ENCODE results near the gene ABI3BP. TPM values are rescaled to one million over a fixed set of nuclear protein-coding genes. Genes with fewer than 3 reads are reported as not detected.

Gene ABI3BP
- total RNA-seq, 4 donors from 2014 or later: 12.3 to 57.8 (median 22.0) TPM

DNA sequence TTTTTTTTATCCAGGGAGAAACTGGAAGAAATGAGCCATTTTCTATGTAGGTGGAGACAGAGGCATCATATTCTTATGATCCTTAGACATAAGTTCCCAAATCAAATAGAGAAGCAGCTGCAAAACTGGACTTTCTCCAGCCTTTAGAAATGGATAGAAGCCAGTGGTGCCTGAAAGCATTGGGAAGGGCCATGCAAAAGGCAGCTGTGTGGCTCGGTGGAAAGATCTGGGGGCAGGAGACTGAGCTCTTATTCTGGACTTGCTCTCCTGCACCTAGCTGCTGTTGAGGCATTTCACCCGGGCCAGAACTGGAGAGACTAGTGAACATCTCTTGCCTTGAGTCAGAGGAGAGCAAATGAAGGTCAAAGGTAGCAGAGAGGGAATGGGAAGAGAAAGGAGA, 210.9 kb downstream of the ABI3BP start:
- no peak for DNase-seq (ENCODE audit: low spot score in 2 of 2)
- TF ChIP-seq, protein P1, sequence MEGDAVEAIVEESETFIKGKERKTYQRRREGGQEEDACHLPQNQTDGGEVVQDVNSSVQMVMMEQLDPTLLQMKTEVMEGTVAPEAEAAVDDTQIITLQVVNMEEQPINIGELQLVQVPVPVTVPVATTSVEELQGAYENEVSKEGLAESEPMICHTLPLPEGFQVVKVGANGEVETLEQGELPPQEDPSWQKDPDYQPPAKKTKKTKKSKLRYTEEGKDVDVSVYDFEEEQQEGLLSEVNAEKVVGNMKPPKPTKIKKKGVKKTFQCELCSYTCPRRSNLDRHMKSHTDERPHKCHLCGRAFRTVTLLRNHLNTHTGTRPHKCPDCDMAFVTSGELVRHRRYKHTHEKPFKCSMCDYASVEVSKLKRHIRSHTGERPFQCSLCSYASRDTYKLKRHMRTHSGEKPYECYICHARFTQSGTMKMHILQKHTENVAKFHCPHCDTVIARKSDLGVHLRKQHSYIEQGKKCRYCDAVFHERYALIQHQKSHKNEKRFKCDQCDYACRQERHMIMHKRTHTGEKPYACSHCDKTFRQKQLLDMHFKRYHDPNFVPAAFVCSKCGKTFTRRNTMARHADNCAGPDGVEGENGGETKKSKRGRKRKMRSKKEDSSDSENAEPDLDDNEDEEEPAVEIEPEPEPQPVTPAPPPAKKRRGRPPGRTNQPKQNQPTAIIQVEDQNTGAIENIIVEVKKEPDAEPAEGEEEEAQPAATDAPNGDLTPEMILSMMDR (IDR thresholded peaks at IDR 0.05): no peak
- TF ChIP-seq POLR2A (IDR thresholded peaks at IDR 0.05): no peak
- 34 to 38% methylated on average over 2 of the region's 2 CpGs for WGBS, 2 donors

DNA sequence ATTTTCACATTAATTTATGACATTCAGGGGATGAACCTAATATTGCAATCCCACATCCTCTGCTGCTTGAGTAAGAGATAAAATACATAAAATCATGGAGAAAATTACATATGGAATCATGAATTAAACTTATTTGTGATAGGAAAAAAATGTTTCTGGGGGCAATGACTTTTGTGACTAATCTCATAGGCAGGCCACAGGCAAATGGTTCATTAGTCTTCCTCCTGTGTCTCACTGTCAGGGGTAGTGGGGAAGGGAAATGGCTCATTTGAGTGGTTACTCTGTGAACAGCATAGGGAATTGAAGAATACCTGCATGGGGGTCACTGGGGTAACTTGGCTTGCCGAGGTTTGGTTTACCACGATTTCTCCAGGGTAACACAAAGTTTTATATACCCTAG, 211.9 kb downstream of the ABI3BP start:
- DNase-seq (ENCODE audit: low spot score in 2 of 2): no peak
- no peak overlapping the region for H3K4me3 ChIP-seq (ENCODE audit: low read depth, poor library complexity, severe bottlenecking)
- intact Hi-C loops (cut with DNase I; ENCODE audit: low total_unique reads): no loop called here
- 81 to 96% methylated on average over 2 of the region's 2 CpGs for WGBS, 2 donors
- TF ChIP-seq POLR2A (IDR thresholded peaks at IDR 0.05): no peak
- TF ChIP-seq, protein P1 (IDR thresholded peaks at IDR 0.05): no peak

More for the DNA sequence above, 210.9 kb downstream of the ABI3BP start:
- no peak overlapping the region for H3K4me3 ChIP-seq (ENCODE audit: low read depth, poor library complexity, severe bottlenecking)
- intact Hi-C loops (cut with DNase I; ENCODE audit: low total_unique reads): no loop called here

DNA sequence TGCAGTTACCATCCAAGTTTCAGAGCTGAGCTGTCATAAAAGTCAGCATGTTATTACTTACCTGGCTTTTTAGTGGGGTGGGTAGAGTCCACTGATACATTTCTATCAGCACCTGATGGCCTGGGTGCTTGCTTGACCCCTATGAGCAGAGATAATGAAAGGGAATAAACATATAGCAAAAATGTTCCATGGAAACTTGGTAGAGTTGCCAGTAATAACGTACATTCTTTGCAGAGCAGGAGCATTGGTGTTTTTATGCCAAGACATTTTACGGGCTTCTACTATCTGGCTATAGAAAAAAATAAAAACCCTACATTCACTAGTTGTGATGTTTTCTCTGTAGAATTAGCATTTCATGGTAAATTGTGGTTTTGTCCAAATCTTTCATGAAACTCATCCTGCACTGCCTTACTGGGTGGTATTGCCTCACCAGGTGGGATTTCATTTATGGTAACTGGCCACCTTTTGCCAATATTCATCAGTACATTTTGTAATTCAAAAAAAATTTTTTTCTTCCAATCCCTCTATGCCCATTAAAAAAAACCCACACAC, 213.1 kb downstream of the ABI3BP start:
- intact Hi-C loops (cut with DNase I; ENCODE audit: low total_unique reads): no loop called here
- no peak overlapping the region for H3K4me3 ChIP-seq (ENCODE audit: low read depth, poor library complexity, severe bottlenecking)
- DNase-seq (ENCODE audit: low spot score in 2 of 2): no peak
- no peak for TF ChIP-seq POLR2A (IDR thresholded peaks at IDR 0.05)
- TF ChIP-seq, protein P1 (IDR thresholded peaks at IDR 0.05): no peak
- WGBS, 2 donors: 46 to 81% methylated on average over 2 of the region's 2 CpGs

DNA sequence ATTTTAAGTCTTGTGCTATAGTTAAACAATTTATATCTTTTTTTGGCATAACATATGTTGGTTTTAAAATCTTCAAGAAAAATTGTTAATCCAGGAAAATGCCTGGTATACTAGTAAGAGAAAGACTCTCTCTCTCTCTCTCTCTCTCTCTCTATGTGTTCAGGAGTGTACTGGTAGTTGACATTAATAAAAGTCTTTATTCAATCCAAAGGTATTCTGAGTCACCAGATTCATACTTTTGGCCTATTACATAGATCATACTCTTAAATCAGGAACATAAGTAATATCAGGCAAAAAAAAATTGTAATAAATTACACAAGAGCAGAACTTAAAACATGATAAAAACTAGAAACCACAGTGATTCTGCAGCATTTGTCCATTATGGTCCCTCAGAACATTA, 213.7 kb downstream of the ABI3BP start:
- H3K4me3 ChIP-seq (ENCODE audit: low read depth, poor library complexity, severe bottlenecking): no peak overlapping the region
- TF ChIP-seq, protein P1 (IDR thresholded peaks at IDR 0.05): no peak
- no peak for TF ChIP-seq POLR2A (IDR thresholded peaks at IDR 0.05)
- intact Hi-C loops (cut with DNase I; ENCODE audit: low total_unique reads): no loop called here
- DNase-seq (ENCODE audit: low spot score in 2 of 2): no peak

DNA sequence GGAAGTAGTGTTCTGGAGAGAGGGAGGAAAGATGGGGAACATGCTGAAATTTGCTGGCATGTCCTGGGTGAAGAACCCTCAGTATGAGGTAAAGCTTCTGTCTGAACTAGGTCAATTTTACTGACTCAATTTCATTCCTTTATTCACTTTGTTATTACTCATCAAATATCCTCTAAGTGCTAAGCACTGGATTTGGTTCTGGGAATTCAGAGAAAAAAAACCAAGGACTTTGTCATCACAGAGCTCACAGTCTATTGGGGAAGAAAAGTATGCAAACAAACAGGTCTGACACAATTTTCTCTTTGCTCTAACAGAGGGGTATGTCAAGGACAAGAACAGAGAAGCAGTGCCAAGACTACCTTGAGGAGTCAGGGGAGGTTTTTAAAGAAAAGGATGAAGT, 215.9 kb downstream of the ABI3BP start:
- intact Hi-C loops (cut with DNase I; ENCODE audit: low total_unique reads): no loop called here
- TF ChIP-seq, protein P1 (IDR thresholded peaks at IDR 0.05): no peak
- TF ChIP-seq POLR2A (IDR thresholded peaks at IDR 0.05): no peak
- H3K4me3 ChIP-seq (ENCODE audit: low read depth, poor library complexity, severe bottlenecking): no peak overlapping the region
- no peak for DNase-seq (ENCODE audit: low spot score in 2 of 2)

DNA sequence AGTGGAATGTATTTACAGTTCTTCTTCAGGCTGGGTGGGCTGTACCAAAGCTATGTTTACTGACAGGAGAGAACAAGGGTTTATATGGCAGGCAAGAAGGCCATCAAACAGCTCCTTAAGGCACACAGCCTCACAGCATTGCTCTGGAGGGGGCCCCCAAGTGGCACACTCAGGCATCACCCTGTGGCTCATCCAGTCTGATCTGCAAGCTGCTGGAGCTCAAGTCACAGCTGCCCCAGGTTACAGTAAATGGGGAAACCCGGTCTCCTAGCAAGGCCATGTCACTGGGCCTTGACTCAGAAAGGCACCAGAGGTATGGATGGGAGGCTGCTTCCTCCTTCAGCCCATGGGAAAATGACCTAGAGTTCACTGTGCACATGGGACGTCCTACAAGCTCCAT, 216.5 kb downstream of the ABI3BP start:
- TF ChIP-seq POLR2A (IDR thresholded peaks at IDR 0.05): no peak
- TF ChIP-seq, protein P1 (IDR thresholded peaks at IDR 0.05): no peak
- intact Hi-C loops (cut with DNase I; ENCODE audit: low total_unique reads): loop anchor here (1.0 kb wide), 1 partner anchor 19 kb away; no protein-coding TSS in a partner anchor
- no peak for DNase-seq (ENCODE audit: low spot score in 2 of 2)
- WGBS, 2 donors: 86 to 92% methylated on average over 2 of the region's 2 CpGs
- no peak overlapping the region for H3K4me3 ChIP-seq (ENCODE audit: low read depth, poor library complexity, severe bottlenecking)
